Lung (tissue), 13 donors: ENCODE measurements around the gene PTPN21. TPM values are rescaled to one million over a fixed set of nuclear protein-coding genes. Genes with fewer than 3 reads are reported as not detected.

Experiments
- ATAC-seq: fragments of 200-7000 bp; cut with Tn5 transposase; one replicate; pipeline ENCODE4 v1.9.1; 2020; ENCODE audit warnings: moderate number of reproducible peaks; ENCODE audit not compliant: insufficient read depth, low FRiP score
- DNase-seq, 3 donors: peaks; one replicate each; pipeline ENCODE4 v3.0.0-alpha.2; 2013 to 2017
- H3K27ac ChIP-seq, 2 donors: one replicate each; pipeline ENCODE4 v1.5.1; 2013; ENCODE audit warnings: mild to moderate bottlenecking in 2 of 2, moderate library complexity in 2 of 2, control low read depth in 1 of 2, inconsistent platforms in 1 of 2, low read depth in 1 of 2, low read length in 1 of 2
- H3K27me3 ChIP-seq, 3 donors: one replicate each; pipeline ENCODE4 v1.5.1; 2013; ENCODE audit warnings: low read length in 2 of 3; ENCODE audit not compliant: control insufficient read depth in 3 of 3, insufficient read depth in 3 of 3
- H3K36me3 ChIP-seq, 4 donors: one replicate each; pipeline ENCODE4 v1.5.1; 2013; ENCODE audit warnings: low read length in 4 of 4, mild to moderate bottlenecking in 1 of 4, moderate library complexity in 1 of 4; ENCODE audit not compliant: control insufficient read depth in 4 of 4, insufficient read depth in 4 of 4
- H3K4me1 ChIP-seq, 5 donors: one replicate each; pipeline ENCODE4 v1.5.1; 2013; ENCODE audit warnings: low read length in 5 of 5, mild to moderate bottlenecking in 2 of 5, moderate library complexity in 1 of 5; ENCODE audit not compliant: control insufficient read depth in 5 of 5, insufficient read depth in 5 of 5
- H3K4me3 ChIP-seq: one replicate; pipeline ENCODE4 v1.5.1; 2013; ENCODE audit warnings: mild to moderate bottlenecking, control low read depth, moderate library complexity
- H3K9ac ChIP-seq, 2 donors: one replicate each; pipeline ENCODE4 v1.5.1; 2013; ENCODE audit warnings: low read length in 2 of 2, control low read depth in 1 of 2; ENCODE audit not compliant: insufficient read depth in 1 of 2
- H3K9me3 ChIP-seq, 4 donors: one replicate each; pipeline ENCODE4 v1.5.1; 2013; ENCODE audit warnings: low read length in 3 of 4, mild to moderate bottlenecking in 1 of 4, moderate library complexity in 1 of 4; ENCODE audit not compliant: control insufficient read depth in 4 of 4, insufficient read depth in 3 of 4
- CTCF ChIP-seq: IDR thresholded peaks from 2 replicates; pipeline ENCODE4 v1.5.1; 2012; ENCODE audit warnings: mild to moderate bottlenecking; ENCODE audit errors: control extremely low read depth, extremely low read depth
- polyA plus RNA-seq, 2 donors: library from polyadenylated mRNA; stranded (reverse); fragments of 200-250 nt; gene quantifications; one replicate each; pipeline ENCODE4 v1.2.1, GENCODE V29; 2013
- small RNA-seq: library from RNA; depleted of rRNA; stranded (forward); fragments of <200 nt; gene quantifications from one replicate; pipeline ENCODE3, GENCODE V24; 2014; ENCODE audit warnings: low replicate concordance
- total RNA-seq, 2 donors: library from RNA; depleted of rRNA in 1 of 2; stranded (reverse); fragments of >200 nt in 1 of 2; gene quantifications; one replicate each; pipeline ENCODE4 v1.2.1, GENCODE V29; 2014 to 2021
- donor health status: control.
- donor health status: control.
- donor health status: Bipolar disorder and iron deficiency.
- donor health status: healthy.
- donor health status: DM: yes; HTN: yes; CAD: no.

The PTPN21 gene
- total and polyA plus RNA-seq, 4 donors, result 8.2 to 39.3 (median 20.2) TPM

GRCh38 chr14:88417594-88417993, 137.2 kb downstream of the PTPN21 start:
- TF ChIP-seq CTCF, result no peak
- H3K36me3 ChIP-seq, result peaks cover 0 to 27% (median 16%) of the 10 kb centered on the region in 4 donors

More at GRCh38 chr14:88417594-88417993, 137.2 kb downstream of the PTPN21 start:
- H3K27me3 ChIP-seq, result no peaks in the 10 kb centered on the region
- ATAC-seq (no peak), DNase-seq (no peak)
- peaks cover 0 to 11% (median 8%) of the 10 kb centered on the region in 4 donors for H3K9me3 ChIP-seq
- H3K4me3 ChIP-seq, result no peak overlapping the region
- no peaks in the 10 kb centered on the region for H3K4me1 ChIP-seq
- no peak overlapping the region for H3K27ac ChIP-seq
- no peak overlapping the region for H3K9ac ChIP-seq

Small RNAs within 50 kb of the gene (small RNA-seq; reads per million reads assigned to genes)
- gene RNU4-22P, result not detected

Other genes with a start within 250 kb of the PTPN21 start
- gene KCNK10, start 231.7 kb downstream of the PTPN21 start, total RNA-seq, result not detected
- gene KCNK10, start 231.7 kb downstream of the PTPN21 start, polyA plus RNA-seq, result under 1 TPM in 1 of 2 donors, not detected in 1; 0.01 TPM
- 10 to 100 TPM; 12.7 to 34.0 TPM for gene SPATA7, start 169.3 kb downstream of the PTPN21 start, total RNA-seq
- gene SPATA7, start 169.3 kb downstream of the PTPN21 start, polyA plus RNA-seq, result 1 to 10 TPM; 4.3 to 6.8 TPM
- 10 to 100 TPM; 46.9 to 79.7 TPM for gene ZC3H14, start 8.0 kb upstream of the PTPN21 start, total RNA-seq
- gene ZC3H14, start 8.0 kb upstream of the PTPN21 start, polyA plus RNA-seq, result 10 to 100 TPM; 21.9 to 25.8 TPM
- gene EML5, start 237.9 kb upstream of the PTPN21 start, total RNA-seq, result 10 to 100 TPM in 1 of 2 donors, 1 to 10 TPM in 1; 2.1 to 10.2 TPM
- gene EML5, start 237.9 kb upstream of the PTPN21 start, polyA plus RNA-seq, result under 1 TPM; 0.31 to 0.43 TPM